ENCODE data around the gene SLC5A10. TPM values are rescaled to one million over a fixed set of nuclear protein-coding genes. Genes with fewer than 3 reads are reported as not detected.

The SLC5A10 gene
- total RNA-seq (2013), result 0.12 TPM
- polyA plus RNA-seq, result under 1 TPM; 0.10 to 0.17 (median 0.12) TPM
- 0.32 and 0.55 TPM in 2 replicates for polyA minus RNA-seq
- 0.06 to 1.5 (median 0.42) reads per million in 11 experiments for total RNA-seq

DNA sequence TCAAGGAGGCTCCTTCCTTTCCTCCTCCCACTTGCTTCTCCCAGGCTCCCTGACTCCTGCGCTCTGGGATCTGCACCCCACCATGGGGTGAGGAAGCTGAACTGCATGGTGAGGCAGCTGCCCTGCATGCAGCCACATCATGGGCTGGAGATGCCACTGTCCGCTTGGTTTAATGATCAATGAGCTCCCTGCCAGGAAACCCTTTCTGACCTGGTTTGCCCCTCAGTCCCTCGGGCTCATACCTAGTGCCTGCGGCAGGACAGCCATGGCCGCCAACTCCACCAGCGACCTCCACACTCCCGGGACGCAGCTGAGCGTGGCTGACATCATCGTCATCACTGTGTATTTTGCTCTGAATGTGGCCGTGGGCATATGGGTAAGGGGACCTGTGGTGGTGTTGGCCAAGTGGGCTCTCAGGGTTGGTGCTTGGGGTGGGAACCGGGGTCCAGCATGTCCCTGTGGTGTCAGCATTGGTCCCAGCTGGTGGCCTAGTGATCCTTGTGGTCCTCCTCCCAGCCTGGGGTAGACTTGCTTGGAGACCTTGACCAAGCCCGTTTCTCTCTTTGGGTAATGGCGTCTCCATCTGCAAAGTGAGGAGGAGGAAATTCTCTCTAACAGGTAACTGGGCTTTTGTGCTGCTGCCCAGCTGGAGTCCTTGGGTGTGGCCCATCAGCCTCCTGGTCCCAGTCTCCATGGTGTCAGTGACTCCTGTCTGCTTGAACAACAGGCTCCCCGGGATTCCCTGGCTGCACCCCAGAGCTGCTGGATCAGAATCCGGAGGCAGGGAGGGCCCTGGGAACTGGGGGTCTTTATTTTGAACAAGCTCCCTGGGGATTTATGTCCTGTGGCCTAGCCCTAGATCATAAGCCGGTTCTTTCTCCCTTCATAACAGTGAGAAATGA, at the start of gene SLC5A10:
TSS of gene SLC5A10 (plus strand) at position 225 of the 902 bp plus-strand sequence. CDS start at position 266, 41 bp downstream.
- no peak within 1 kb of the TSS for H3K4me3 ChIP-seq (replicated peaks in 1 of 3; ENCODE audit: low read depth in 2 of 3, low read length in 3 of 3)
- WGBS (ENCODE audit: insufficient coverage), result 98% methylated on average over 13 of the region's 17 CpGs

DNA sequence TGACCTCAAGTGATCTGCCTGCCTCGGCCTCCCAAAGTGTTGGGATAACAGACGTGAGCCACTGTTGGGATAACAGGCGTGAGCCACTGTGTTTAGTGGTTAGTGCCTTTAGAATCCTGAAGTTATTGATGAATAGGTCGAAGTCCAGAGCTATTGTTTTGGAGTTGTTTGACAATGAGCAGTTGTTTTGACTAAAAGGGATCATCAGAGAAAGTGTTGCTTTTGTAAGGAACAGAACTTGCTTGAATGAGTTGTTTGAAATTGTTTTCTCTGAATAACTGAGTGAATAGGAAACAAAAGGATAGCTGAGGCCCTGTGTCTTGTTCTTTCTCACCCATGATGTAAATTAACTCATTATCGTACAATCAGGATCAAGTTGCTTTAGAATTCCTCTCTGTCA, 47.5 kb upstream of the SLC5A10 start:
- Histone ChIP-seq H3K9me3 (replicated peaks in 1 of 2; ENCODE audit: control insufficient read depth in 1 of 2, insufficient read depth in 1 of 2, low read length in 2 of 2) (no peaks in the 10 kb centered on the region), H3K36me3 (replicated peaks in 1 of 2; ENCODE audit: control insufficient read depth in 1 of 2, insufficient read depth in 2 of 2, low read length in 2 of 2) (peaks cover 20 to 57% of the 10 kb centered on the region in 2 donors), H3K9ac (ENCODE audit: insufficient read depth, low read length, poor library complexity, severe bottlenecking) (no peak overlapping the region), H3K79me2 (ENCODE audit: insufficient read depth, low read length) (no peaks in the 10 kb centered on the region), H4K20me1 (ENCODE audit: insufficient read depth, low read length) (peaks cover 20% of the 10 kb centered on the region), H3K27ac (ENCODE audit: low read depth in 1 of 2, low read length in 2 of 2) (no peak overlapping the region), H3K4me2 (replicated peaks; ENCODE audit: extremely low read depth, low read length, poor library complexity, severe bottlenecking) (no peak overlapping the region), H3K27me3 (ENCODE audit: control insufficient read depth in 2 of 2, insufficient read depth in 2 of 2, low read length in 2 of 2) (no peaks in the 10 kb centered on the region), H2AFZ (ENCODE audit: insufficient read depth, low read depth, low read length, poor library complexity, severe bottlenecking) (no peak overlapping the region), H3K4me1 (ENCODE audit: control insufficient read depth in 1 of 2, insufficient read depth in 2 of 2, low read length in 2 of 2) (peaks cover 17% of the 10 kb centered on the region in 2 donors), H3K4me3 (replicated peaks in 1 of 3; ENCODE audit: low read depth in 2 of 3, low read length in 3 of 3) (no peak overlapping the region)
- DNase-seq, result no peak
- peaks cover 58 to 77% of the 10 kb centered on the region in 2 donors for H3K36me3 Mint-ChIP-seq
- intact Hi-C loops (cut with micrococcal nuclease), result no loop called here
- peak overlapping the region in 1 of 7 donors; percentile 58 for H3K27ac Mint-ChIP-seq
- peaks cover 0 to 1% (median 0%) of the 10 kb centered on the region in 7 donors for H3K9me3 Mint-ChIP-seq
- TF ChIP-seq, protein P1, sequence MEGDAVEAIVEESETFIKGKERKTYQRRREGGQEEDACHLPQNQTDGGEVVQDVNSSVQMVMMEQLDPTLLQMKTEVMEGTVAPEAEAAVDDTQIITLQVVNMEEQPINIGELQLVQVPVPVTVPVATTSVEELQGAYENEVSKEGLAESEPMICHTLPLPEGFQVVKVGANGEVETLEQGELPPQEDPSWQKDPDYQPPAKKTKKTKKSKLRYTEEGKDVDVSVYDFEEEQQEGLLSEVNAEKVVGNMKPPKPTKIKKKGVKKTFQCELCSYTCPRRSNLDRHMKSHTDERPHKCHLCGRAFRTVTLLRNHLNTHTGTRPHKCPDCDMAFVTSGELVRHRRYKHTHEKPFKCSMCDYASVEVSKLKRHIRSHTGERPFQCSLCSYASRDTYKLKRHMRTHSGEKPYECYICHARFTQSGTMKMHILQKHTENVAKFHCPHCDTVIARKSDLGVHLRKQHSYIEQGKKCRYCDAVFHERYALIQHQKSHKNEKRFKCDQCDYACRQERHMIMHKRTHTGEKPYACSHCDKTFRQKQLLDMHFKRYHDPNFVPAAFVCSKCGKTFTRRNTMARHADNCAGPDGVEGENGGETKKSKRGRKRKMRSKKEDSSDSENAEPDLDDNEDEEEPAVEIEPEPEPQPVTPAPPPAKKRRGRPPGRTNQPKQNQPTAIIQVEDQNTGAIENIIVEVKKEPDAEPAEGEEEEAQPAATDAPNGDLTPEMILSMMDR (IDR thresholded peaks at IDR 0.05), result no peak
- WGBS (ENCODE audit: insufficient coverage), result 100% methylated on average over 4 of the region's 5 CpGs
- H3K4me3 Mint-ChIP-seq, result no peak overlapping the region
- peaks cover 20% of the 10 kb centered on the region for H3K4me1 Mint-ChIP-seq
- no peaks in the 10 kb centered on the region for H3K27me3 Mint-ChIP-seq (ENCODE audit: low read depth in 3 of 3)

More for the DNA sequence above, at the start of gene SLC5A10:
- no peaks in the 10 kb centered on the region for H3K36me3 ChIP-seq (replicated peaks in 1 of 2; ENCODE audit: control insufficient read depth in 1 of 2, insufficient read depth in 2 of 2, low read length in 2 of 2)
- no peaks in the 10 kb centered on the region for H4K20me1 ChIP-seq (ENCODE audit: insufficient read depth, low read length)
- no peaks in the 10 kb centered on the region for H3K36me3 Mint-ChIP-seq
- no peaks in the 10 kb centered on the region for H3K27me3 ChIP-seq (ENCODE audit: control insufficient read depth in 2 of 2, insufficient read depth in 2 of 2, low read length in 2 of 2)
- H3K9me3 ChIP-seq (replicated peaks in 1 of 2; ENCODE audit: control insufficient read depth in 1 of 2, insufficient read depth in 1 of 2, low read length in 2 of 2), result no peaks in the 10 kb centered on the region
- H3K79me2 ChIP-seq (ENCODE audit: insufficient read depth, low read length), result no peaks in the 10 kb centered on the region
- no peaks in the 10 kb centered on the region for H3K4me1 ChIP-seq (ENCODE audit: control insufficient read depth in 1 of 2, insufficient read depth in 2 of 2, low read length in 2 of 2)
- no peaks in the 10 kb centered on the region for H3K9me3 Mint-ChIP-seq
- peaks cover 3 to 5% (median 3%) of the 10 kb centered on the region in 3 donors for H3K27me3 Mint-ChIP-seq (ENCODE audit: low read depth in 3 of 3)
- H2AFZ ChIP-seq (ENCODE audit: insufficient read depth, low read depth, low read length, poor library complexity, severe bottlenecking), result no peak within 1 kb of the TSS
- no peak within 1 kb of the TSS for H3K9ac ChIP-seq (ENCODE audit: insufficient read depth, low read length, poor library complexity, severe bottlenecking)
- TF ChIP-seq, protein P1 (IDR thresholded peaks at IDR 0.05), result no peak
- H3K4me3 Mint-ChIP-seq, result no peak within 1 kb of the TSS
- DNase-seq, result no peak
- intact Hi-C loops (cut with micrococcal nuclease), result loop anchor here in 1 of 2 donors (10.0 kb wide), 1 partner anchor 53 kb away; the partner anchor contains the start of gene FAM83G
- no peak within 1 kb of the TSS for H3K27ac ChIP-seq (ENCODE audit: low read depth in 1 of 2, low read length in 2 of 2)
- peaks cover 3% of the 10 kb centered on the region for H3K4me1 Mint-ChIP-seq
- no peak within 1 kb of the TSS for H3K4me2 ChIP-seq (replicated peaks; ENCODE audit: extremely low read depth, low read length, poor library complexity, severe bottlenecking)
- no peak within 1 kb of the TSS for H3K27ac Mint-ChIP-seq
